ENCODE results near the gene SLC7A6.

DNA sequence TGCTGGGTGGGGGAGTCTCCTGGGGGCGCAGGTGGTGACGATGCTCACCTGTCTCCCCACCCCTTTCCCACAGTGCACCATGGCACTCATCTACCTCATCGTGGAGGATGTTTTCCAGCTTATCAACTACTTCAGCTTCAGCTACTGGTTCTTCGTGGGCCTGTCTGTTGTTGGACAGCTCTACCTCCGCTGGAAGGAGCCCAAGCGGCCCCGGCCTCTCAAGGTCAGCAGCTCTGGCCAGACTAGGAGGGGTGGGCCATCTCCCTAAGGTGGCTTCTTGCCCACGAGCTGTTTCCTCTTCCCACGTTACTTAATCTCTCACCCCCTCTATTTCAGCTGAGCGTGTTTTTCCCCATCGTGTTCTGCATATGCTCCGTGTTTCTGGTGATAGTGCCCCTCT, 32.0 kb downstream of the SLC7A6 start:
- no peak for TF ChIP-seq CTCF (conservative IDR thresholded peaks at IDR 0.05; ENCODE audit: low read length)
- TF ChIP-seq EZH2phosphoT487 (IDR thresholded peaks at IDR 0.05; ENCODE audit: borderline replicate concordance, low read depth, low read length) = no peak

Data from OCI-LY7 (cell line).